Stimulated activated CD8-positive, alpha-beta memory T cell treated with anti-CD3 and anti-CD28 coated beads, Interleukin-12 subunit alpha, Interleukin-12 subunit beta, amount 100 ng/mL, for 4 hours (primary cell): ENCODE measurements around the gene GTF2A1.

Experiments
- DNase-seq: peaks from one replicate; pipeline ENCODE4 v3.0.0-alpha.2; 2020; ENCODE audit warnings: low read depth

The GTF2A1 gene

GRCh38 chr14:81133400-81133799 is 87.4 kb downstream of the GTF2A1 start:
- DNase-seq, result no peak

DNA sequence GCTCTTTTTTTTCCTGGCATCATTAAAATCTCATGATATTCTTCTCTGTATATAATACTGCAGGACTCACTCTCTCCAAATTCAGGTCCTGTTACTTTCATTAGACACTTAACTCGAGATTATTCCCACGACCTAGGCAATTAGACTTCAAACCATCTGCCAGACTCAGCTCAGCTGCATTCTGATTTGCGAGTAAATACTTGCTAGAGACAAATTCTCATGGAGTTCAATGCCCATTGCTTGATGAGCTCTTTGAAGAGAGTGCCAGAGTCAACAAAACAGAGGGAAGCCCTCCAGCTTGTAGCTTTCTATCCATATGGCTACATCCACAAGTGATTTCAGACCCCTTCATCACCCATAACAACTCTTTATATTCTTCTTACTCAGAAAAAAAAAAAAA is 88.3 kb downstream of the GTF2A1 start:
- no peak for DNase-seq

DNA sequence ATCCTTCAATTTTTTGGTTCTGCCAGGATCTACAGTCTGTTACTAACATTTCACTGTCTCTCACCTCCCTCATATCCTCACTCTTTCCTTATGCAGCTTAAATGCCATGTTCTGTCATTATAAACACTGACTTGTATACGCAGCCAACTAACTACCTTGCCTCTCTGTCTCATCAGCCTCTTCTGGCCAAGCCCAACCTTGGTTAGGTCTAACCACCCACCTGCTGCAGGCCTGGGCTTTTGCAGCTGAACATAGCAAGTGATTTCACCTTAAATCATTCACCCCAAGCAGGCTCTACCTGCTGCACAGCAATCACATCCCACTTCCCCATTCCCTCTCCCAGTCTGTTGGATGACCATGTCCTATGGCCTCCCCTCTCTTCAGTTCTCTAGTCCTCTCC is 91.5 kb downstream of the GTF2A1 start:
- DNase-seq, result no peak

DNA sequence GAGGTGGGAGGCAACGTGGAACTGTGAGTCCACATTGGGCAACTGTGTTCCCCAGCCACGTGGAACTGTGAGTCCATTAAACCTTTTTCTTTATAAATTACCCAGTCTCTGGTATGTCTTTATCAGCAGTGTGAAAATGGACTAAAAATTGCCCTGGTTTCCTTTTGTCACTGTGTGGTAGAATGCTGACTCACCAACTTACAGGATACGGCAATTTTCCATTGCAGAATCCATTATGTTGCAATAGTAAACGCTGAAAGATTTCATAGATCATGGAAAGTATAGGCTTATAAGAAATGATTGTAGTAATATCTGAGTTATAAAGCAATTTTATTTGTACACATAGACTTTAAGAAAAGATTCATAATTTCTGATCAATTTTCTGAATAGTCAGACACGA is 93.0 kb downstream of the GTF2A1 start:
- no peak for DNase-seq

DNA sequence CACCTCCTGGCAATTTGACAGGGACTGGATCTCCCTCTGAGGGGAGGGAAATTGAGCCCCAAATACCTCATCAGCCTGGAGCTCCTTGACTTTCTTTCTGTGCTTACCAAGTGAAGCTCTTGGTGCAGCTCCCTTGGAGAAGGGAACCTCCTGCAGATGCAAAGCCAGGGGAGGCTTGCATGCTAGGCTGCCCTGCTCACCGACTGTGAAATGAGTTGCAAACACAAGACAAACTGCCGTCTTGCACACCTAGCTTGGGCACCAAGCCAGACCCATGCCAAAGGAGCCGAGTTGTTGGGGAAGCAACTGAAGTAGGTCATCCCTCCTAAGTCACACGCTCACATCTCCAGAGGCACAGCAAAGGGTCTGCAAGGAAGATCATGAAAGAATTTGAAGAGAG is 95.2 kb downstream of the GTF2A1 start:
- no peak for DNase-seq
